ENCODE data around the gene RPTOR.

- TF ChIP-seq POLR2A (IDR thresholded peaks at IDR 0.05) (no peak), CTCF (IDR thresholded peaks at IDR 0.05 in 4 of 5, conservative IDR thresholded peaks at IDR 0.05 in 1 of 5) (no peak)
Measured at GRCh38 chr17:80754846-80755245, 210.2 kb downstream of the RPTOR start.

All from gastrocnemius medialis (tissue), 4 donors.